Measurements from ENCODE around the gene ERC2.

DNA sequence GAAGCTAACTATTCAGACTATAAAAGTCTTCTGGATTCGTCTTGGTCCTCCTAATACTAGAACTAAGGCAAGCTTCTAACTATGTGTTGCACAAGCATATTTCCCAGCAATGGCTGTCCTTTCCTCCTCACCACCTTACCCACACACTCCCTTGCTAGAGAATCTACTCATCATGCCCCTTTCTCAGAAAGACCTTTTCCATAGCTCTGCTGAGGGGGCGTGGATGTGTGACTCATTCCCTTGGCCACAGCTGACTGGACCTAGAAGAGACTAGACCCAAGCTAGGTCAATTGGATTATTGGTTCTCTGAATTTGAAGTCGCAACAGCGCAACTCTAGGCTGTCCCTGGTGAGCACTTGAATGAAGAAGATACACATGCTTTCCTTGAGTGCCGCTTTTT lies 47.1 kb downstream of the ERC2 start:
- TF ChIP-seq EZH2 (IDR thresholded peaks at IDR 0.05; ENCODE audit: insufficient read depth, low read length), result no peak
- TF ChIP-seq, protein P1, sequence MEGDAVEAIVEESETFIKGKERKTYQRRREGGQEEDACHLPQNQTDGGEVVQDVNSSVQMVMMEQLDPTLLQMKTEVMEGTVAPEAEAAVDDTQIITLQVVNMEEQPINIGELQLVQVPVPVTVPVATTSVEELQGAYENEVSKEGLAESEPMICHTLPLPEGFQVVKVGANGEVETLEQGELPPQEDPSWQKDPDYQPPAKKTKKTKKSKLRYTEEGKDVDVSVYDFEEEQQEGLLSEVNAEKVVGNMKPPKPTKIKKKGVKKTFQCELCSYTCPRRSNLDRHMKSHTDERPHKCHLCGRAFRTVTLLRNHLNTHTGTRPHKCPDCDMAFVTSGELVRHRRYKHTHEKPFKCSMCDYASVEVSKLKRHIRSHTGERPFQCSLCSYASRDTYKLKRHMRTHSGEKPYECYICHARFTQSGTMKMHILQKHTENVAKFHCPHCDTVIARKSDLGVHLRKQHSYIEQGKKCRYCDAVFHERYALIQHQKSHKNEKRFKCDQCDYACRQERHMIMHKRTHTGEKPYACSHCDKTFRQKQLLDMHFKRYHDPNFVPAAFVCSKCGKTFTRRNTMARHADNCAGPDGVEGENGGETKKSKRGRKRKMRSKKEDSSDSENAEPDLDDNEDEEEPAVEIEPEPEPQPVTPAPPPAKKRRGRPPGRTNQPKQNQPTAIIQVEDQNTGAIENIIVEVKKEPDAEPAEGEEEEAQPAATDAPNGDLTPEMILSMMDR (IDR thresholded peaks at IDR 0.05; ENCODE audit: insufficient read depth, low read depth, low read length), result no peak

All from astrocyte (in vitro differentiated cells and primary cell).